Ramos (cell line): ENCODE measurements around the gene UNC5CL.
"Not testable (repeated sequence)": the region's sequence is repeated elsewhere in the genome, so short reads cannot be mapped to it uniquely, and the experiment has no call there.

Source experiments
- in situ Hi-C: fragments of 300-500 bp; cut with MboI; formaldehyde crosslinking; loops from one replicate; pipeline ENCODE4 v1.14.3; 2022; ENCODE audit warnings: low sequenced_read_pairs; ENCODE audit not compliant: unreplicated experiment

The UNC5CL gene

GRCh38 chr6:41013466-41014153 is 25.4 kb downstream of the UNC5CL start:
- in situ Hi-C loops, result no loop called here

DNA sequence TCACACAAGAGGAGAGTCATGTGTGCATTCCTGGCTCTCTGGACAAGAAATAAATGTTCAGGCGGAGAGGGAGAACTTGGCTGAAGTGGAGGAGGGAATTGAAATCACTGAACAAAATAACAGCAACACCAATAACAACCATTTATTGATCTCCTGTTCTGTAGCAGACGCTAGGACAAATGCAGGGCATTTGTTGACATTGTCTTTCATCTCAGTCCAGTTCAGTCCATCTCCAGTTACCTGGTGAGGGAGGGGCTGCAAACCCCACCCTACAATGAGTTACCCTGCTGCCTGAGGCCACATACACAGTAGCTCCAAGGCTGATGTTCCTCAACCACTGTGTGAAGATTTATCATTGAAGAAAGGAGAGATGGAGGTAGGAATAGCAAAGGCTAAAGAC is 27.3 kb downstream of the UNC5CL start:
- in situ Hi-C loops, result no loop called here

DNA sequence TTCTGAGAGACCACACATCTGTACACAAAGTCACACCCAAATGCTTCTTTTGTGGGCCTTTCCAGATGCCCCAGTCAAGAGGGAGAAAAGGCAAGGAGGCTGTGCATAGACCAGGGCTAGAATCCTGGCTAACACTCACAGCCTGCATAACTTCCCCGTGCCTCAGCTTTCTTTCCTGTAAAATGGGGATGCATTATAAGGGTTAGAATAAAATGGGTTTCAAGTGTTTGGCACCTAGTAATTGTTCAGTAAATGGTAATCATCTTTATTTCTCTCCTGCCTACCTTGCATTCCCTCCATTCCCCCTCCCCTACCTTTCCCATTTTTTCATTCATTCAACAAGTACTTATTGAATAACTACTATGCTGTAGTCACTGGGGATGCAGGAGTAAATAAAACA is 29.4 kb downstream of the UNC5CL start:
- in situ Hi-C loops, result no loop called here

DNA sequence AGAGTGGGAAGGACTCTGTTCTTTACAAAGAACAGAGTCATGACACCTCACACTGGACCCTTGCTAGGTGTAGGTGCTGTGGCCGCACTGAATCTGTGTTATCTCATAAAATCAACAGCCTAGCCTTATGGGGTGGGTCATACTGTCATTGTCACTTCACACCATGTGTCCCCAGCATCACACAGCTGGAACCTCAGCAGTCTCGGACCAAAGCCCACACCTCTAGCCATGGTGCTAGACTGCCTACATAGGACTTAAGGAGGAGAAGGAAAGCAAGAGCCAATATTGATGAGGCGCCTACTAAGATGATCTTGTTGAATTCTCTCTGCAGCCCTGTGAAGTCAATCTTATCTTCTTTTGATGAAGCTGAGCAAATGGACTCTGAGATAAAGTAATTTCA is 31.0 kb downstream of the UNC5CL start:
- in situ Hi-C loops, result no loop called here

GRCh38 chr6:41006980-41007379 is 32.0 kb downstream of the UNC5CL start:
- in situ Hi-C loops, result not testable (repeated sequence)

GRCh38 chr6:41006217-41006616 is 32.8 kb downstream of the UNC5CL start:
- in situ Hi-C loops, result not testable (repeated sequence)

GRCh38 chr6:41002168-41002567 is 36.9 kb downstream of the UNC5CL start:
- in situ Hi-C loops, result no loop called here

GRCh38 chr6:41000248-41000647 is 38.8 kb downstream of the UNC5CL start:
- in situ Hi-C loops, result no loop called here

- in situ Hi-C loops, result no loop called here
These were observed 39.5 kb downstream of the UNC5CL start for GRCh38 chr6:40999569-40999968.

DNA sequence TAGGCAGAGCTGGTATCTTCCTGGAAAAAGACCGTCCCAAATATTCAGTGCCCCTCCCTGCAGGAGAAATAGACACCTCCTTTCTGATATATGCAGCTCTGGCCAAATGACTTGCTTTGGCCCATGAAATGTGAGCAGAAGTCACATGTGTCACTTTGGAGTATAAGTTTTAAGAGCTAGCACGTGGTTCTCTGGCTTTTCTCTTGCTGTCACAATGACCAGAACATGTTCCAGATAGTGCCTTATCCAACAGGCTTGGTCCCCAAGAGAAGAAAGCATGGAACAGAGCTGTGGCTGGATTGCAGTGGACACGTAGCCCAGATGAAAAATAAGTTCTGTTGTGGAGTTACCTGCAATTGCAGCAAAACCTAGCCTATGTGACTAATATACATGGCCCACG is 40.4 kb downstream of the UNC5CL start:
- in situ Hi-C loops, result no loop called here

- in situ Hi-C loops, result no loop called here
These were observed 41.6 kb downstream of the UNC5CL start for GRCh38 chr6:40997234-40997957.

DNA sequence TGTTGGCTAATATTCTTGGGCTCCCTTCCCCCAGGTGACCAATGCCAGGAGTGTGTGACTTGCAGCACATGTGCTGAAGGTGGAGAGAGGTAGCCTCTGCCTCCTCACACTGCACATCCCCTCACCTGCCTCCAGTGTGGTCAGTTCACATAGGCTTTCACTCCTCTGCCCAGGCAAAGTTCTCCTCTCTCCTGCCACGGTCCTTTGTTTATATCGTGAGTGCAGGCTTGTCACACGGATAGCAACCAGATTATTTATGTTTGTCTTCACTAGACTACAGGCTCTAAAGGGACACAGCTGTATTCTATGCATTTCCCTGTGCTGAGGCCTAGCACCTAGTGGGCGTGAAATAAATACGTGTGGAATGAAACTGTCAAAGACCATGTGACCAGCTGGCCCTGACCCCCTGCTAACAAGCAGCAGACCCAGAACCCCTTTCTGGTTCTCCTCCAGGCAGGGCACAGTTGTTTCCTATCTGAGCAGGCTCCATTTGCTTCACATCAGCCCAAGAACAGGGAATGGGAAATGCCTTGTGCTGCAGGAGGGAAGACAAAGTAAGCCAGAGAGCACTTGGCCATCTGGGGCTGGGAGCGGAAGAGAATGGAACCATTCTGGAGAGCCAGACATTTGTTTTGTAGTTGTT is 42.3 kb downstream of the UNC5CL start:
- in situ Hi-C loops, result no loop called here

DNA sequence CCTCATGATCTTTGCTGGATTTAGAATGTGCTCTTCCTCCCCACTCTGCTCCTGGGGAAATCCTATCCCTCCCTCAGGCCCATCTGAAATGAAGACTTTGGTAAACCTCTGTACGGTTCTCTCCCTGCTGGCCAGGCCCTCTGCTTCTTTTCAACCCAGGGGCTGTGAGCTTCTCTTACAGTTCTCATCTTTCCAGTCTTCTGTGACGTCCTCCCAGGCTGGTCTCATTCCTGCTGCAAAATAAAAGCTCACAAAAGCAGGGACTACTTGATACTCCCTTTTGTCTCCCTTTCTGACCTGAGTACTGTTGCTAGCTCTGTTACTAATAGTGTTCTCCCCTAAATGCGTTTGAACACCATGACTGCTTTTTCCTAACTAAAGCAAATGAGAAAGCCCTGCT is 46.3 kb downstream of the UNC5CL start:
- in situ Hi-C loops, result no loop called here

DNA sequence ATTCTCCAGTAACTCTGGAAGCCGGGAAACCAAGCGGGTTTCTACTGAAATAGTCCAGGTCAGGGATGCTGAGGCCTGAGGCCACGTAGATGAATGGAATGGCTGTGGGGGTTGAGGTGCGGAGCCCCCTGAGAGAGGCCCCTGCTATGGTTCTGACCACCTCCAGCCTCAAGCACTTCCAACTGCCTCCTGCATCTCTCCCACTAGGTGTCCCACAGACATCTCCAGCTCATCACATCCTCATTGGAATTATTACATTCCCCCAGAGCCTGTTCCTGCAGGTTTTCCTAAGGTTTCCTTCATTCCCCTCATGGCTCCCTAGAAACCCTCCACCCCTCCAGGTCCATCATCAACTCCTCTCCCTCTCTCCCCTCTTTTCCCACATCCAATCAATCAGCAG is 48.7 kb downstream of the UNC5CL start:
- in situ Hi-C loops, result no loop called here

- in situ Hi-C loops, result no loop called here
These were observed 49.5 kb downstream of the UNC5CL start for GRCh38 chr6:40989204-40990169.

- in situ Hi-C loops, result no loop called here
These were observed 50.4 kb downstream of the UNC5CL start for GRCh38 chr6:40988634-40989033.

GRCh38 chr6:40986921-40987819 is 51.9 kb downstream of the UNC5CL start:
- in situ Hi-C loops, result no loop called here

- in situ Hi-C loops, result no loop called here
These were observed 52.7 kb downstream of the UNC5CL start for GRCh38 chr6:40986364-40986763.

DNA sequence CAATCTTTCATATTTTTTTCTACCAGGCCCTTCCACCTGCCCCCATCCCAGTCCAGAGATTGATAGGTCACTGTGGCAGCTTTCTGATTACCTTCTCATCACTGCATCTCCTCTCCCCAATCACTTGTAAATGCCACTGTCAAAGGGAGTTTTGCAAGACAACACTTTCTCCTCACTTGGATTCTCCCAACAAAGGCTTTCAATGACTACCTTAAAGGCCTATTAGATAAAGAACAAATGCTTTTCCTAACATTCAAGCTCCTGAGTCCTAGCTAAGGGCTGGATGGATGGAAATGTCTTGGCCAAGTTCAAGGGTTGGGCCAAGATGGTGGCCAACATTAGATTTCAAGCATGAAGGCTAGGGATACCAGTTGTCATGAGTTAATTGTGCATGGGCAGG is 55.3 kb downstream of the UNC5CL start:
- in situ Hi-C loops, result no loop called here
